HEK293 (cell line): Measurements from ENCODE around the gene MTERF4.

Experiments used
- HOXC10 ChIP-seq: sonication (generic); formaldehyde crosslinking; IDR thresholded peaks from 2 replicates; pipeline ENCODE4 v1.8.1; 2023; ENCODE audit warnings: mild to moderate bottlenecking, missing genetic modification reagents
- KLF8 ChIP-seq: fragments of 450-650 bp; formaldehyde crosslinking; IDR thresholded peaks from 2 replicates; pipeline ENCODE4 v1.5.1; 2016; ENCODE audit warnings: missing biosample characterization, missing genetic modification characterization
- MEIS1 ChIP-seq: sonication (generic); formaldehyde crosslinking; IDR thresholded peaks from 2 replicates; pipeline ENCODE4 v1.8.1; 2022; ENCODE audit warnings: missing genetic modification reagents, mild to moderate bottlenecking, borderline replicate concordance
- MYNN ChIP-seq: fragments of 450-650 bp; formaldehyde crosslinking; IDR thresholded peaks from 2 replicates; pipeline ENCODE4 v1.5.1; 2016; ENCODE audit warnings: missing biosample characterization, missing genetic modification characterization, borderline replicate concordance
- MZF1 ChIP-seq: fragments of 450-650 bp; formaldehyde crosslinking; IDR thresholded peaks from 2 replicates; pipeline ENCODE4 v1.5.1; 2017; ENCODE audit warnings: missing biosample characterization, missing genetic modification characterization, borderline replicate concordance
- PBX3 ChIP-seq: sonication (generic); formaldehyde crosslinking; IDR thresholded peaks from 2 replicates; pipeline ENCODE4 v1.8.1; 2022; ENCODE audit warnings: mild to moderate bottlenecking, moderate library complexity, missing genetic modification reagents
- PRDM10 ChIP-seq: fragments of 450-650 bp; formaldehyde crosslinking; IDR thresholded peaks from 2 replicates; pipeline ENCODE4 v1.5.1; 2016; ENCODE audit warnings: missing biosample characterization, missing genetic modification characterization
- PRDM4 ChIP-seq: fragments of 450-650 bp; formaldehyde crosslinking; IDR thresholded peaks from 2 replicates; pipeline ENCODE4 v1.5.1; 2017; ENCODE audit warnings: missing biosample characterization, missing genetic modification characterization
- PRDM6 ChIP-seq: fragments of 450-650 bp; formaldehyde crosslinking; IDR thresholded peaks from 2 replicates; pipeline ENCODE4 v1.5.1; 2017; ENCODE audit warnings: missing biosample characterization, missing genetic modification characterization
- ZBTB8A ChIP-seq: fragments of 450-650 bp; formaldehyde crosslinking; IDR thresholded peaks from 2 replicates; pipeline ENCODE4 v1.5.1; 2016; ENCODE audit warnings: missing biosample characterization, missing genetic modification characterization
- ZNF112 ChIP-seq: fragments of 450-650 bp; formaldehyde crosslinking; IDR thresholded peaks from 2 replicates; pipeline ENCODE4 v1.5.0; 2017; ENCODE audit warnings: missing biosample characterization, missing genetic modification characterization
- ZNF114 ChIP-seq: fragments of 450-650 bp; formaldehyde crosslinking; IDR thresholded peaks from 2 replicates; pipeline ENCODE4 v1.5.0; 2017; ENCODE audit warnings: missing biosample characterization, missing genetic modification characterization
- ZNF121 ChIP-seq: fragments of 450-650 bp; formaldehyde crosslinking; IDR thresholded peaks from 2 replicates; pipeline ENCODE4 v1.5.1; 2016; ENCODE audit warnings: missing biosample characterization, missing genetic modification characterization
- ZNF133 ChIP-seq: fragments of 450-650 bp; formaldehyde crosslinking; IDR thresholded peaks from 2 replicates; pipeline ENCODE4 v1.5.1; 2016; ENCODE audit warnings: missing biosample characterization, missing genetic modification characterization
- ZNF146 ChIP-seq: fragments of 450-650 bp; formaldehyde crosslinking; IDR thresholded peaks from 2 replicates; pipeline ENCODE4 v1.5.1; 2016; ENCODE audit warnings: missing biosample characterization, missing genetic modification characterization
- ZNF148 ChIP-seq: fragments of 450-650 bp; formaldehyde crosslinking; IDR thresholded peaks from 2 replicates; pipeline ENCODE4 v1.5.0; 2017; ENCODE audit warnings: missing biosample characterization, missing genetic modification characterization, borderline replicate concordance
- ZNF266 ChIP-seq: fragments of 450-650 bp; formaldehyde crosslinking; IDR thresholded peaks from 2 replicates; pipeline ENCODE4 v1.5.1; 2016; ENCODE audit warnings: missing biosample characterization, missing genetic modification characterization, low read depth
- ZNF311 ChIP-seq: fragments of 450-650 bp; formaldehyde crosslinking; IDR thresholded peaks from 2 replicates; pipeline ENCODE4 v1.5.1; 2017; ENCODE audit warnings: missing biosample characterization, missing genetic modification characterization, borderline replicate concordance
- ZNF324 ChIP-seq: fragments of 450-650 bp; formaldehyde crosslinking; IDR thresholded peaks from 2 replicates; pipeline ENCODE4 v1.5.1; 2016; ENCODE audit warnings: missing biosample characterization, missing genetic modification characterization
- ZNF335 ChIP-seq: fragments of 450-650 bp; formaldehyde crosslinking; conservative IDR thresholded peaks from 2 replicates; pipeline ENCODE4 v1.5.1; 2016; ENCODE audit warnings: missing biosample characterization, missing genetic modification characterization
- ZNF449 ChIP-seq: fragments of 450-650 bp; formaldehyde crosslinking; IDR thresholded peaks from 2 replicates; pipeline ENCODE4 v1.5.1; 2017; ENCODE audit warnings: missing biosample characterization, mild to moderate bottlenecking, missing genetic modification characterization, moderate library complexity
- ZNF621 ChIP-seq: fragments of 450-650 bp; formaldehyde crosslinking; IDR thresholded peaks from 2 replicates; pipeline ENCODE4 v1.5.1; 2017; ENCODE audit warnings: missing biosample characterization, missing genetic modification characterization
- ZNF624 ChIP-seq: fragments of 450-650 bp; formaldehyde crosslinking; IDR thresholded peaks from 2 replicates; pipeline ENCODE4 v1.5.1; 2017; ENCODE audit warnings: missing biosample characterization, missing genetic modification characterization
- ZNF768 ChIP-seq: fragments of 450-650 bp; formaldehyde crosslinking; IDR thresholded peaks from 2 replicates; pipeline ENCODE4 v1.5.1; 2018; ENCODE audit warnings: missing biosample characterization, mild to moderate bottlenecking, missing genetic modification characterization
- ZNF785 ChIP-seq: fragments of 450-650 bp; formaldehyde crosslinking; IDR thresholded peaks from 2 replicates; pipeline ENCODE4 v1.5.1; 2016; ENCODE audit warnings: missing biosample characterization, missing genetic modification characterization
- ZSCAN30 ChIP-seq: fragments of 450-650 bp; IDR thresholded peaks from 2 replicates; pipeline ENCODE4 v1.5.1; 2018; ENCODE audit warnings: missing biosample characterization, mild to moderate bottlenecking, missing genetic modification characterization, moderate library complexity

The MTERF4 gene

GRCh38 chr2:241149925-241150659 is 48.0 kb upstream of the MTERF4 start, which contains the start of gene PPP1R7 (continued):
- TF ChIP-seq ZNF335 (tag by site-specific recombination) (peak; percentile 96), ZBTB8A (tag by site-specific recombination) (no peak; the same call in none of the 2 replicates), ZNF311 (no peak), PRDM4 (no peak), MYNN (tag by site-specific recombination) (no peak), PRDM10 (tag by site-specific recombination) (no peak), ZNF121 (peak; percentile 74), ZNF114 (tag by site-specific recombination) (no peak), ZNF148 (tag by site-specific recombination) (no peak), PBX3 (no peak), ZNF624 (tag by site-specific recombination) (no peak), PRDM6 (tag by site-specific recombination) (no peak), ZNF768 (tag by site-specific recombination) (peak; percentile 47; the same call in 1 of the 2 replicates), KLF8 (peak; percentile 34; the same call in 1 of the 2 replicates), ZNF146 (peak; percentile 7; the same call in 1 of the 2 replicates), MEIS1 (CRISPR knock-in tag) (no peak), ZNF449 (tag by site-specific recombination) (no peak), ZNF324 (tag by site-specific recombination) (peak; percentile 90), ZNF112 (tag by site-specific recombination) (no peak), ZNF785 (tag by site-specific recombination) (peak; percentile 77; the same call in 1 of the 2 replicates), ZSCAN30 (tag by site-specific recombination) (peak; percentile 55), ZNF266 (no peak), ZNF621 (tag by site-specific recombination) (no peak), MZF1 (tag by site-specific recombination) (peak; percentile 61; the same call in 1 of the 2 replicates), ZNF133 (tag by site-specific recombination) (0 out of 2 replicates have a peak, but pooled peaks have one; percentile 7), HOXC10 (CRISPR knock-in tag) (no peak)
